Stimulated activated CD4-positive, alpha-beta T cell treated with anti-CD3 and anti-CD28 coated beads, Interleukin-12 subunit alpha, Interleukin-12 subunit beta, amount 100 ng/mL, for 48 hours (primary cell): Measurements from ENCODE around the gene FGGY.
"Not testable (repeated sequence)": the region's sequence is repeated elsewhere in the genome, so short reads cannot be mapped to it uniquely, and the experiment has no call there.

ENCODE experiments used
- DNase-seq, 3 donors: peaks; one replicate each; pipeline ENCODE4 v3.0.0-alpha.2; 2020; ENCODE audit warnings: low read depth in 2 of 3, low spot score in 1 of 3

FGGY gene, protein sequence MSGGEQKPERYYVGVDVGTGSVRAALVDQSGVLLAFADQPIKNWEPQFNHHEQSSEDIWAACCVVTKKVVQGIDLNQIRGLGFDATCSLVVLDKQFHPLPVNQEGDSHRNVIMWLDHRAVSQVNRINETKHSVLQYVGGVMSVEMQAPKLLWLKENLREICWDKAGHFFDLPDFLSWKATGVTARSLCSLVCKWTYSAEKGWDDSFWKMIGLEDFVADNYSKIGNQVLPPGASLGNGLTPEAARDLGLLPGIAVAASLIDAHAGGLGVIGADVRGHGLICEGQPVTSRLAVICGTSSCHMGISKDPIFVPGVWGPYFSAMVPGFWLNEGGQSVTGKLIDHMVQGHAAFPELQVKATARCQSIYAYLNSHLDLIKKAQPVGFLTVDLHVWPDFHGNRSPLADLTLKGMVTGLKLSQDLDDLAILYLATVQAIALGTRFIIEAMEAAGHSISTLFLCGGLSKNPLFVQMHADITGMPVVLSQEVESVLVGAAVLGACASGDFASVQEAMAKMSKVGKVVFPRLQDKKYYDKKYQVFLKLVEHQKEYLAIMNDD

DNA sequence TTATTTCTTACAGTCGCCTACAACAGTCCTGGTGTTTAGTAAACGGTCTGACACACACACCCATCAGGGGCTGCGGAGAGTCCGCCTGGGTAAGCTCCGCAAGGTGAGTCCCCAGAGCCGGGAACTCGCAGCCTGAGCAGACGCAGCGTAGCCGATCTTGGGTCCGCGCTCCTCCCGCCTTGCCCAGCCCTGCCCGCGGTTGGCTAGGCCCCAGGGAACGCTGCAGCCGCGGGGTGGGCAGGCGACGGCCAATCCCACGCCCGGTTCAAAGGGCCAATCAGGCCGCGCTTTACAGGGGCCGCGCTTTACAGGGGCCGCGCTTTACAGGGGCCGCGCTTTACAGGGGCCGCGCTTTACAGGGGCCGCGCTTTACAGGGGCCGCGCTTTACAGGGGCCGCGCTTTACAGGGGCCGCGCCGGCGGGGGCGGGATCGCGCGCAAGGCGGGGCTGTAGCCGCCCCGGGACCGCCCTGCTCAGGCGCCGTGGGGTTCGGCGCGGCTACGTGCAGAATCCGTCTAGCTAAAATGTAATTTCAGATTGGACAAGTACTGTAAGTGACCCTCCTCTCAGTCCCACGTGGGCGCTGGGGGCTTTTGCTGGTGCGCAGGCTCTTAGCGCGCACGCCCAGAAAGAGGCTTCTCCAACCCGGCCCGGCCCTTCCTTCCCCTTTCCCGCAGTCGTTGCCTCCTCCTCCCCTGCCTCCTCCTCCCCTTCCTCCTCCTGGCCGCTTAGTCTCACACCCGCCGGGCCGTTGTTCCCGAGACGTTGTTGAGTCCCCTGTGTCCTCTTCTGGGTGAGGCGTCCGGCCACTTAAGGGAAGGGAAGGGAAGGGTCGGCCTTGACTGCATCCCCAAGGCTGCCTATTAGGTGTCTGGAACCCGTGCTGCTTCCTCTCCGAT, at the start of gene FGGY:
Gene FGGY (plus strand): TSS at position 737 of the 899 bp plus-strand sequence. CDS start 24,456 bp downstream, outside the sequence.
- DNase-seq = peak; percentile 62 to 77 (median 77)

DNA sequence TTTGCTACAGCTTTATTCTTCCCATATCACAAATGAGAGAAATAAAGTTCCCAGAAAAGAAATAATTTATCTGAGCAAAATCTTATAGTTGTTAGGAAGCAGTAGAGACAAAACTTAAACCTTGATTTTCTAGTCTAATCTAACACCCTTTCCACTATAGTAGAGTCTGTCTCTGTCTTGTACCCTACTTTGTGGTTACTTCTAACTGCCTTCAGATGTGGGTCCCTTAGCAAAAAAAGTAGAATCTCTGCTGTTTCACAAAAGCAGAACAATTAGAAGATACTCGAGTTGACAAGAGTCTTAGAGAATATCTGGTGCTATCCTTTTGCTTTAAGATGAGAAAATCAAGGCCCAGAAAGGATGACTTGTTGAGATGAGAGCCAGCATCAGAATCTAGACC, 48.1 kb upstream of the FGGY start:
- no peak for DNase-seq

DNA sequence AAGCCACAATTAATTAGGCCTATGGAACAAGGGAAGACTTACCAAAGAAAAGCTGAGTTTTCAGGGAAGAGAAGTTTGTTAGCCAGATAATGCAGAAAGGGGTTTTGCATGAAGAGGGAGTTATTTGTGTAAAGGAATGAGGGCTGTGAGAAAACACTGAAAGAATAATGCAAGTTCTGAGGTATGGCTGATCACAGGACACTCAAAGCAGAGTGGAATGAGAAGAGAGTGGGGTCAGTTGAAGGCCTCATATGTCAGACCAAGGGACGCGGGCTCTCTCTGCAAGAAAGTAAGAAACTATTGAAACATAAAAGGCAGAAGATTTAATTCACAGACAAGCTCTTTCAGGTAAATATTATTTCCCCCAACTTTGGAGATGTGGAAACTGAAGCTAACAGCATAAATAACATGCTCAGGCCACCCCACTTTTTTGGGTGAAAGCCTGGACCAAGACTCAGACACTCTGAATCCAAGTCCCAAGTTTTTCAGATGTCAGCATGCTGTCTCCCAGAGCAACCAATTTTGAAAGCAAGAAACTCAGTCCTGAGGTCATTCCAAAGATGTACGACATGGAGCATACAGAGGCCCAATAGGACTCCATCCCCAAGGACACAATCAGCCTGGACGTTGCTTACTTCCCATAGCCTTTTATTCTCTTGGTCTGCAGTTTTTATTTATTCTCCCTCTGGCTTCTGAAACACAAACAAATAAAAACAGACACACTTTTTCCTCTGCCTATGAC, 47.3 kb upstream of the FGGY start:
- no peak for DNase-seq

DNA sequence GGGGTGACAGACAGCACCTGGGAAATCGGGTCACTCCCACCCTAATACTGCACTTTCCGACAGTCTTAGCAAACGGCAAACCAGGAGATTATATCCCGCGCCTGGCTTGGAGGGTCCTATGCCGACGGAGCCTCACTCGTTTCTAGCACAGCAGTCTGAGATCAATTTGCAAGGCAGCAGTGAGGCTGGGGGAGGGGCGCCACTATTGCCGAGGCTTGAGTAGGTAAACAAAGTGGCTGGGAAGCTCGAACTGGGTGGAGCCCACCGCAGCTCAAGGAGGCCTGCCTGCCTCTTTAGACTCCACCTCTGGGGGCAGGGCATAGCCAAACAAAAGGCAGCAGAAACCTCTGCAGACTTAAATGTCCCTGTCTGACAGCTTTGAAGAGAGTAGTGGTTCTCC, 45.8 kb upstream of the FGGY start:
- not testable (repeated sequence) for DNase-seq

DNA sequence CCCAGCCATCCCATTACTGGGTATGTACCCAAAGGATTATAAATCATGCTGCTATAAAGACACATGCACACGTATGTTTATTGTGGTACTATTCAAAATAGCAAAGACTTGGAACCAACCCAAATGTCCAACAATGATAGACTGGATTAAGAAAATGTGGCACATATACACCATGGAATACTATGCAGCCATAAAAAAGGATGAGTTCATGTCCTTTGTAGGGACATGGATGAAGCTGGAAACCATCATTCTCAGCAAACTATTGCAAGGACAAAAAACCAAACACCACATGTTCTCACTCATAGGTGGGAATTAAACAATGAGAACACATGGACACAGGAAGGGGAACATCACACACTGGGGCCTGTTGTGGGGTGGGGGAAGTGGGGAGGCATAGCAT, 40.5 kb upstream of the FGGY start:
- not testable (repeated sequence) for DNase-seq

DNA sequence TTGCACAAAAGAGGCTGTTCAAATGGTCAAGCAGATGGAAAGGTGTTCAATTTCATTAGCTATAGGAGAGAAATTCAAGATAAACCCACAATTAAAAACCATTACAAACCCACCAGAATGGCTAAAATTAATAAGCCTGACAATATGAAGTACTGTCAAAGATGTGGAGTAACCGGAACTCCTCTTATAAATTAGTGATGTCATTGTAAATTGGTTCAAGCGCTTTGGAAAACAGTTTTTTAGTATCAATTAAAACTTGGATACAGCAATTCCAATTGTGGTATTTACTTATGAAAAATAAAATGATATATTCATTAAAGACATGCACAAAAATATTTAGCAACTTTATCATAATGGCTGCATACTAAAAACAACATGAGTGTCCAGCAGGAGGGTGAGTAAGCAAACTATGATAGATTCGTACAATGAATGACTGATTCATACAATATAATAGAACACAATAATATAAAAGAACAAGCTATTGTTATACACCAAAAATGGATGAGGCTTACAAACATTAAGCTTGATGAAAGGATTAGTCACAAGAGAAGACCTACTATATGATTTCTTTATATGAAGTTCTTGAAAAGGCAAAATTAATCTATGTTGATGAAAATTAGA, 38.4 kb upstream of the FGGY start:
- DNase-seq = no peak

DNA sequence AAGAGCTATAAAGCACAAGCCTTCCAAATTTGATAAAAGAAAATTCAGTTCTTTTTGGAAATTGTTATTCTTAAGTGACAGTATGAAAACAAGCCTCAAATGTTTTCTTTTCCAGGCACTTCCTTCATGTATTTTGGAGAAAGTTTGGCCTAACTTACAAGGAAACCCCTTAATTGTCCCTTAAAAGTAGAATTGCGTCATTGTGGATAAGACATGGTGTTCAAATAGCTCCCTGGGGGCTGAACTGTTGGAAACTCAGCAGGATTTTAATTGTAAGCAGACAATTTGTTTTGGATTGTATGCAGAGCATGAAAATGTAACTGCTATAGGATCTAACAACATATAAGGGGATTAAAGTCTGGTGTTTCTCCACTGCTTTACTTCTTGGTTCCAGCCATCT, 35.4 kb upstream of the FGGY start:
- DNase-seq = no peak

DNA sequence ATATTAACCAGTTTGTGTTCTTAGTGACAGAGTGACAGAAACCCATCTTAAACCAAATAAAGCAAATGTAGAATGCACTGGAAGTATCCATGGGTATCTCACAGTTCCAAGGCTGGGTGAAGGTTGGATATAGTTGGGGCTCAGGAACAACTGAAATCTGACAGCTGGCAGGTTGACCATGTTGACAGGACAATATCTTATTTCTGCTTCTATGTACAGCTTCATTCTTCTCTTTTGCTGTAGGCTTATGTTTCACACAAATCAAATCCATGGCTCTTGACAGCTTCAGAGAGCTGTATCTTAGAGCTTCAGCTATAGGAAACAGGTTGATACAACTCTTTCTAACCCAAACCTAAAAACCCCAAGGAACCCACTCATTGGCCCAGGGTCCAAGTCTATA, 34.3 kb upstream of the FGGY start:
- no peak for DNase-seq

DNA sequence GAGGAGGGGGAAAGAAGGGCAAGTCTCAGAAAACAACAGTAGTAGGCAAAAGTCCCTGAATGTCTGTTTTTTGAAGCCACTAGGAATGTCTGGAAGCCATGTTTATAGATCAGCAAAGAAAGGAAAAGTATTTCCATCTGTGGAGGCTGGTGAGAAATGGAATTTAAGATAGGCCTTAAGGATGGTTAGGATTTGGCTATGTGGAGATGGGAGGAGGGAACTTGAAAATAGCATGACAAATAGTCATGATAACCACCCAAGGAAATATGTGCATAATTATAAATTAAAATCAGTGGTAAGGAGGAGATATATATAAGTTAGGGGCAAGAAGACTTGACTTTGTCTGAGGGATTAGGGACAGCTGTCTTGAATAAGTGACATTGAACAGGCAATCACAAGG, 33.8 kb upstream of the FGGY start:
- no peak for DNase-seq

DNA sequence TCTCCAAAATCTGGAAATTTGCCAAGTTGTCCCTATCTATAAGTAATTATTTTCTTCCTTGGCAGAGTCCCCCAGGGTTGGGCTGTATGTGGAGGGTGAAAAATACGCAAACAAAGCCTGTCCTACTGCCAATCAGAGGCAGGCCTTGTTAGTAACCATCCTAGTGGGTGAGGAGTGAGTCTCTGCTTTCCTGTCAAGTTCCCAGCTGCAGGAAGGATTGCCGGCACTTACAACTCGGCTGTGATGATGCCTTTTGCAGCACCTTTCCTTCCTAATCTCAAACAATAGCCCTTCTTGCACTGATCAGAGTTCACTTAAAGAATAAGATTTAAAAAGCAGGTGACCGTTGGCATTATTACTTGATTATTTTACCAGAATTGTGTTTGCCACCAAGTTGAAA, 31.3 kb upstream of the FGGY start:
- no peak for DNase-seq

DNA sequence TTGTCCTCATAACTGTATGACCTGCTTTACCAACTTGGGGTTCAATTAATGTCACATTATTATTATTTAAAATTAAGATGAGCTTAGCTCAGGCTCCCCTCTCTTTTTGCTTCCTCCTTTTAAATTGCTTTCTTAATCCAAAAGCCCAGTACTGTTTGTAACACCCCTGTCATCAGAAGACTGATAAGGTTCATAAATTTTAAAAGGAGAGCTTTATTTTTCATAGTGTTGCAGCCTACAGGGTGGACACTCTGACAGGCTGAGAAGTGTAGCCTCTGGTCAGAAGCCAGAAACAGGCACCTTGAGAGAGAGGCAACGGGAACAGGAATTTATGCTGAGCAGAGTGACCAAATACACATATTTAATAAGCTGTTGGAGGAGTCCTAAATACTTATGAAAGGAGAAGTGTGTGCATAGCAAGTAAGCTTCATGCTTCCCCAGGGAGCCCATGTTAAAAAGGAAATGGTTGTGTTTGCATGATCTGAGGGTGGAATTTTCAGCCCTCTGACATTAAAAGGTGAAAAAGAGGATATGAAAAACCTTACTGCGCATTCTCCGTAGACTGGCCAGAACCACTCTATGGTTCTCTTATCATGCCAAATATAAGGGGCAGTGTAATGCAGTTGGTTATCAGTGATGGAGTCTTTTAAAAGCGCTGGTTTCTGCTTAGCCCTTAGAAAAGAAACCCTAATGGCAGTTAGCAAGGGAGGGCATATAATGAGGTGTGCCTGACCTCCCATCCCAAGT, 30.5 kb upstream of the FGGY start:
- no peak for DNase-seq

DNA sequence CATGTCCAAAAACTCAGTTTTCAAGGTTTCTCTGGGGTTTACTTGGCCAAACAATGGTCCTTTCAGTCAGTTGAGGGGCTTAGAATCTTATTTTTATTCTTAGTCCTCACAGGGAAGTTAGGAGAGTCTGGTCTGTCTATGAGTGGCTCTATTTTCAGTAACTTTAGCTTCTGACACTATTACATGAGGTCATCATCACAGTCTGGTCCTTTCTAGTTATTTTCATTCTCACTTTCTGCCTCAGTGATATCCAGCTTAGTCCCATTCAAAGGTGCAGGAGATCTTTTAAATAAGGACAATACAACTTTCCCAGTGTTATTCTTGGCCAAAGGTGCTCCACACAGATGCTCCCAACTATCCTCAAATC, 30.0 kb upstream of the FGGY start:
- no peak for DNase-seq

DNA sequence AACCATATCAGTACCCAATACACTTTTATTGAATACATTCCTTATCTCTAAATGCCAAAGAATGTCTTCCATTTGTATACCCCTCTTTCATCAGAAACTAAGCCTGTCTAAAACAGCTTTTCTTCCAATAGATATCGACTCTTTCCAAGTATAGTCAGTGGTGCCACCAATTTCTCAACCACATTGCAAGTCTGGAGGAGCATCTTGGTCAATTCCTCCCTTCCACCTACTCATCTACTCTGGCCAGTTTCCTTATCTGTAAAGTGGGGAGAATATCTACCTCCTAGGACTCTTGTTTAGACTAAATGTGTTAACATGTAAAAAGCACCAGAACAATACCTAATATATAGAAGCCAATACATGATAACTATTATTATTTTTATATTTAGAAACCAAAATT, 28.5 kb upstream of the FGGY start:
- no peak for DNase-seq

DNA sequence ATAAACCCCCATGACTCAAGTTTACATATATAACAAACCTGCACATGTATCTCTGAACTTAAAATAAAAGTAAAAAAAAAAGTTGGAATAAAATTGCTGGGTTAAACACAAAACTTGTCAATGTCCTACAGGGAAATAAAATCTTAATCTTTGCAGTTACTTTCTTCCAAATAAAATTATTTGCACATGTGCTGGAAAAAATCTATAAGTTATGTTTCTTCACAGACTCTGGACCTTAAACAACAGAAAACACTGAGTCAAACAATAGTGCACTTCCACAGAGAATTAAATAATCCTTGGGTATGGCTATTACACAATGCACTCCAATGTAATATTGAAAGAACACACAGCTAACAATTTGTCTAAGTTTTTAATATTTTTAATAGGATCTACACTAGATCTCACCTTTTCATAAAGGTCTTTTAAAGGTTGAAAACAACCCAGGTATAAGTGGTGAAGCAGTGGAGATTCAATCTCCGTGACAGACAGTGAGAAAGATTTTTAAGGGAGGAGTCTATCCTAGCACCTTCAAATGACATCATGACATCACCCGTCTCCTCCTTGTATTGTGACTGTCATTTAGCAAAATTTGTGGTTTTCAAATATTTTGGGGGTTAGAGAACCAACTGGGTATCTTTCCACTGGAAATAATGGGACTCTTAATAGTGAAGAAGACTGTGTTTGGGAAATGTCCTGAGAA, 25.2 kb upstream of the FGGY start:
- no peak for DNase-seq

DNA sequence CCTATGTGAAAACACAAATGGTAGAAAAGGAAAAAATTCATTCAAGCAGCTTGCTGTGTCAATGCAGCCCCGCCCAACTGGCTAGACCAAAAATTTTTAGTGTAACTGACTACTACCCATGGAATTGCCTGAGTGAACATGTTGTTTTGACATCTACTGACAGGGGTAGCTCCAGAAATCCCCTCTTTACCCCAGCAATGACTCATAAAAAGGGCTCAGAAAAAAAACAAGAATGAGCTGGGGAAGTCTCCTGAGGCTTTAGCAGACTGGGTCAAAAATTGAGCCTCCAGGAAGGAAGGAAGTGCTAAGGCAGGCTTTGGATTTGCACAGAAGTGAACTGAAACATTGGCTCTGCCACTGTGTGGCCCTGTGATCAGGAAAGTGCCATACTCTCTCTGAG, 24.4 kb upstream of the FGGY start:
- DNase-seq = no peak

DNA sequence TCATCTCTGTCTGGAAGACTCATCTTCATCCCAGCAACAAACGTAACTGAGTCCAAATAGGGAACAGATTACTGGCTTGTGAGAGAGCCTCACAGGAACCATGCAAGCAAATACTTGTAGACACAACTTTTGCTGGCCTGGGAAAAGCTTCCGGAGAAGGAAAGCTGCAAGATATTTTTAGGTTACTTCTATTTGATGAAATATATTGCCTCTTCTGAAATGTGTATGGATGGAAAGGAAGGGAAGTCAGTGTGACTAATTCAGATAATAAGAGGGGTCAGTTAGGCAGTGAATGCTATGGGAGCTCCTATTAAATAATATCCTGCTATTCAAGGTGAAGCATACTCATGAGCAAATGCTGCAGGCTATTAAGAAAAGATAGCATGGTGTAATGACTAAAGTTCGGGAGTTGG, 20.4 kb upstream of the FGGY start:
- DNase-seq = no peak

DNA sequence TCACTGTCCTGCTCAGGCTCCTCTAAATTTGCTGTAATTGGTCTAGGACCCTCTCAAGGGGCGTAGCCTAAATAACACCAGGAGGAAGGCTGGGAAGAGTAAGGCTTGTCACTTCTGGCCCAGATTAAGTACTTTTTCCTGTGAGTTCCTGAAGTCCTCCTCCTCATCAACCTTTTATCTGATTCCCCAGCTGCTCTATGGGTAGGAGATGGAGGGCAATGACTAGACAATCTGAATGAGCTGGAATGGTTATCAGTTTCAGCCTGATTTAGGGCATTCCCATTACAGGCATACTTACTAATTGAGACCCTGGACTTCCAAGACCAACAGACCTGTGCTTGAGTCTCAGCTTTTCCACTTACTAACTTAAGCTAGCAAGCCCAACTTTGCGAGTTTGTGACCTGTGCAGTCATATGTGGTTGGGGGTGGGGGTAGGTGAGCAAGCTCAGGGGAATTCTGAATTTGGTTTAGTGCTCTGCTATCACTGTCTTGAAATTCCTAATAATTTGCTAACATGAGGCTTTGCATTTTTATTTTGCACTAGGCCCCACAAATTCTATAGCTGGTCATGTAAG, 18.0 kb upstream of the FGGY start:
- DNase-seq = no peak

DNA sequence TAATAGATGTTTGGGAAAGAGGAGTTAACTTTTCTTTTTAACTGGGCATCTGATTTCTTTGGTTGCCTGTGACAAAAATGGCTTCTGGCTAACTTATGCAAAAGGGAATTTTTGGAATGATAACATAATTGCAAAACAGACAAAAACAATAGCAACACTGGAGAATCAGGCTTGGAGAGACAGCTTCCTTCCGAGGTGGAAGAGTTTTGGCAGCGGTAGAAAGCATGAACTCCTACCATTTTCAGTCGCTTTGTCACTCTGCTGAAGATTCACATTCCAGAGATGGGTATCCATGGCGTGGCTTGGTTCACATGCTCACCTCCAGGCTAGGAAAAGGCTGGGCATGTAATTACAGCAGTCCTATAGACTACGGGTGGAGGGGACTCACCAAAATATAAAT, 17.2 kb upstream of the FGGY start:
- no peak for DNase-seq

DNA sequence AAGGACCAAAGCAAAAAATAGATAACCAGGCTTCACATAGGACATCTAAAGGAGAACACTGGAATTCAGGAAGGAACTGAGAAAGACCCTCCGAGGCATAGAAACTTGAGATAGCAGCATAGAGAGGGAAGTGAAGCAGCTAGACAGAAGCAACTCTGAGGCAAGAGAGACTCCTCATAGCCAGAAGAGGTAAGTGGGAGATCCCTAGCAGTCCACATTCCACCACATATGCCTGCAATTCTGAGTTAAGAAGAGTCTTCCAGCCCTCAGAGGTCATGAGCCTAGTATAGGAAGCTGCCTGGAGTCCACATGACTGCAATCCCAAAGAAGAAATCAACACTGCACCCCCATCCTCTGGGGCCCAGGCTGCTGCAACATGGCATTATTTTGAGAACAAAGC, 13.9 kb upstream of the FGGY start:
- no peak for DNase-seq
